ENCODE measurements around the gene PCED1A. TPM values are rescaled to one million over a fixed set of nuclear protein-coding genes. Genes with fewer than 3 reads are reported as not detected.
A peak's percentile ranks its signal among the peaks of the same experiment; 100 is the strongest.

PCED1A gene
- total and polyA plus RNA-seq, 8 donors, result 10.3 to 166 (median 44.5) TPM

DNA sequence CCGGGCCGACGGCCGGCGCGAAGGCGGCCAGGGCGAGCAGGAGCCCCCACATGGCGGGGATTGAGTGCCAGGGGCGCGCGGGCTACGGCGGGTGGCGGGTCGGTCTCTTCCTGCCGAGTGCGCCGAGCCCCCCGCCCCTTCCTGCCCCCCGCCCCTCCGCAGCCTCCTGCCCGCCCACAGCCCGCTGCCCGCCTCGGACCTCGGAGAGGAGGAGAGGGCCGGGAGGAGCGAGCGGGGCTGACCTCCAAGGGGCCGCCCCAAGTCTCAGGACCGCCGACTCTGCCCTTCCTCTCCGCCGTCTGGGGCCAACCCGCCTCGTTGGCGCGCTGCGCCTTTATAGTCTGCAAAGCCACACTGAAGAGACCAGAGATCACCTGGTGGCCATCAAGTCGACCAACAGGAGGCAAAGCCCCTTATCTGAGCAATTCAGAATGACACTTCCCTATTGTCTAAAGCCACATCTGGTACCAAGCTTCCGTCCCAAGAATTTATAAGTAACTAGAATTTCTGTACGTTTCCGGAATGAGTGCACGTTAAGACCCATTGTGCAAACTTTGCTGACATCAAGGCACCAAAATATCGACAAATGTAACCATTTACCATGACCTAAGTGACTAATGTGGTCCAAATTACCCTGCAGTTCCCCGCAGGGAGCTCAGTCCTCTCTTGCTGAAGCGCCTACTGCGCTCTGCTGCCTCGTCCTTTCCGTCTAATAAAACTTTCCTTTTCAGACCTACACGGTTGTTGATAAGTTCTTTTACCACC, 39.8 kb downstream of the PCED1A start, which contains the start of gene CPXM1:
TSS of gene CPXM1 (minus strand) at position 107 of the 765 bp plus-strand sequence. CDS start at position 52, 55 bp downstream.
- Histone ChIP-seq H3K9me3 (no peaks in the 10 kb centered on the region), H3K27me3 (peaks cover 8 to 99% (median 67%) of the 10 kb centered on the region in 3 donors), H3K4me3 (peak within 1 kb of the TSS; percentile 15 to 53 (median 30)), H3K4me1 (peaks cover 5 to 36% (median 30%) of the 10 kb centered on the region in 4 donors), H3K36me3 (no peaks in the 10 kb centered on the region), H3K27ac (no peak within 1 kb of the TSS)
- intact Hi-C loops (cut with DNase I; ENCODE audit: low total_unique reads), result no loop called here
- WGBS, 5 donors, result 3 to 14% (median 3%) methylated on average over 11 to 49 of the region's 52 CpGs
- peak in 1 of 2 donors; percentile 72 for DNase-seq
- TF ChIP-seq POLR2A (IDR thresholded peaks at IDR 0.05), result no peak
- no peak for TF ChIP-seq EP300 (IDR thresholded peaks at IDR 0.05)
- no peak for TF ChIP-seq CTCF (IDR thresholded peaks at IDR 0.05)

DNA sequence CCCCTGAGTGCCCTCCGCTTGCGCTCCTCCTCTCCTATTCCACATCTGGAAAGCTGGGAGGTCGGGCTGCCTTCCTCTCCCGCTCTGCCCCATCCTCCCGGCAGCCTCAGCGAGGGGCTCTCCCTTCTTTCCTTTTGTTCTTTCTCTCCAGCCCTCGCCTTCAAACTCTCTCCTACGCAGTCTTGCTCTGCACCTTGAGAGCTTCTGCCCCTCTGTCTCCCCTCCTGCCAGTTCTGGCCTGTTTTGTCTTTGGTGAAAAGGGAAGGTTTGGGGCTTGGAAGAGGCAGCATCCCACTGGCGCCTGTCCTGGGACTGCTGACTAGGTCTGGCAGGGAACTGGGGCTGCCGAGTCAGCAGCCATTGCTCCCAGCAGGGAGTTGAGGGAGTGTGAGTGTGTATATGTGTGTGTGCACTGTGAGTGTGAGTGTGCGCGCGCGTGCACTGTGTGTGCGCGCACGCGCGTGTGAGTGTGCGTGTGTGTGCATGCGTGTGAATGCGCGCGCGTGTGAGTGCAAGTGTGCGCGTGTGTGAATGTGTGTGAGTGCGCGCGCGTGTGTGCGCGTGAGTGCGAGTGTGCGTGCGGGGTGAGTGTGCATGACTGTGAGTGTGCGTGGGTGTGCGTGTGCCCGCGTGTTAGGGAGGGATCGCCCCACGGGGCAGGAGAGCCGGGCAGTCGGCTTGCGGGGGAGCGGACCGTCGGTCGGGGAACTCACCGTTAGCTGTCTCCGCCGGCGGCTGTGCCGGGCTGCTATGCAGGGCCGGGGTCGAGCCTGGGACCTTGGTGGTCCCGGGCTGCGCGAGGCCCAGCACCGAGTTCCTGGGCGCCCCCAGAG, 40.6 kb downstream of the PCED1A start:
- Histone ChIP-seq H3K36me3 (no peaks in the 10 kb centered on the region), H3K4me1 (peaks cover 5 to 28% (median 23%) of the 10 kb centered on the region in 4 donors), H3K27ac (no peak overlapping the region), H3K27me3 (peaks cover 5 to 99% (median 59%) of the 10 kb centered on the region in 3 donors), H3K9me3 (no peaks in the 10 kb centered on the region), H3K4me3 (peak overlapping the region; percentile 15 to 53 (median 30))
- 3 to 7% (median 4%) methylated on average over 28 to 61 of the region's 61 CpGs for whole genome bisulfite sequencing, 5 donors
- TF ChIP-seq EP300 (IDR thresholded peaks at IDR 0.05), result no peak
- no peak for TF ChIP-seq POLR2A (IDR thresholded peaks at IDR 0.05)
- TF ChIP-seq CTCF (IDR thresholded peaks at IDR 0.05), result no peak
- TF ChIP-seq POLR2AphosphoS5 (IDR thresholded peaks at IDR 0.05), result no peak
- DNase-seq, result peak in 1 of 2 donors; percentile 50
- intact Hi-C loops (cut with DNase I; ENCODE audit: low total_unique reads), result no loop called here

- Histone ChIP-seq H3K4me1 (peaks cover 5 to 25% (median 22%) of the 10 kb centered on the region in 4 donors), H3K27me3 (peaks cover under 1 to 97% (median 52%) of the 10 kb centered on the region in 3 donors), H3K27ac (no peak overlapping the region), H3K36me3 (no peaks in the 10 kb centered on the region), H3K9me3 (no peaks in the 10 kb centered on the region), H3K4me3 (peak overlapping the region; percentile 15 to 53 (median 30))
- no peak for DNase-seq
- no peak for TF ChIP-seq CTCF (IDR thresholded peaks at IDR 0.05)
- no peak for TF ChIP-seq POLR2A (IDR thresholded peaks at IDR 0.05)
- TF ChIP-seq POLR2AphosphoS5 (IDR thresholded peaks at IDR 0.05), result no peak
- no peak for TF ChIP-seq EP300 (IDR thresholded peaks at IDR 0.05)
- WGBS, 5 donors, result 49 to 64% (median 53%) methylated on average over 8 to 9 of the region's 9 CpGs
- intact Hi-C loops (cut with DNase I; ENCODE audit: low total_unique reads), result no loop called here
Observed at GRCh38 chr20:2799271-2799670, 41.2 kb downstream of the PCED1A start.

DNA sequence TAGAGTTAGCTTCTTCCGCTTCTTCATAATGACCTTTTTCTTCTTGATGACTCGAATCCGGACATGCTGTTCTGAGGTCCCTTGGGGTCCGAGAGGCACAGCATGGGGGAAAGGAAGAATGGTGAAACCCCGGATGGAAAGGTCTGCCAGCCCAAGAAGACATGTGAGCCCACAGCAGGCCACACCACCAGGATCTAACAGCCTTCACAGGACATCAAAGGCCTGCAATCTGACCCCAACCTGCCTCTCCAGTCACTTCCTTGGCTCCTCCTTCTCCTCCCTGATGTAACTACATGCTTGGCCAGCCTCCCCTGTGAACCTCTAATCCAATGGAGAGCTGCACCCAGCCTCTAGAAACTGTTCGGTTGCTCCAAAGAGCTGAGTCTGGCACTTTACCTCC, 41.6 kb downstream of the PCED1A start:
- TF ChIP-seq POLR2AphosphoS5 (IDR thresholded peaks at IDR 0.05) (no peak), CTCF (IDR thresholded peaks at IDR 0.05) (no peak), POLR2A (IDR thresholded peaks at IDR 0.05) (no peak), EP300 (IDR thresholded peaks at IDR 0.05) (no peak)
- H3K27me3 ChIP-seq, result peaks cover 2 to 97% (median 49%) of the 10 kb centered on the region in 3 donors

More for the DNA sequence above, 41.6 kb downstream of the PCED1A start:
- 73 to 83% (median 80%) methylated on average over 6 of the region's 6 CpGs for WGBS, 5 donors
- DNase-seq, result no peak
- intact Hi-C loops (cut with DNase I; ENCODE audit: low total_unique reads), result no loop called here
- H3K9me3 ChIP-seq, result no peaks in the 10 kb centered on the region
- peaks cover 5 to 25% (median 22%) of the 10 kb centered on the region in 4 donors for H3K4me1 ChIP-seq
- H3K4me3 ChIP-seq, result no peak overlapping the region
- no peaks in the 10 kb centered on the region for H3K36me3 ChIP-seq
- H3K27ac ChIP-seq, result no peak overlapping the region

Data from stomach (tissue), 9 donors.